Stomach (tissue), 9 donors: ENCODE measurements around the gene RPH3AL. TPM values are rescaled to one million over a fixed set of nuclear protein-coding genes. Genes with fewer than 3 reads are reported as not detected.
"Not testable (repeated sequence)": the region's sequence is repeated elsewhere in the genome, so short reads cannot be mapped to it uniquely, and the experiment has no call there.

Source experiments
- DNase-seq, 2 donors: peaks; one replicate each; pipeline versions ENCODE4 v3.0.0 to v3.0.0-alpha.2; 2013 to 2019
- H3K27ac ChIP-seq, 5 donors: fragments of 200-600 bp in 4 of 5; sonication (generic) in 4 of 5; one replicate each; pipeline ENCODE4 v1.5.1; 2013 to 2019; ENCODE audit warnings: mild to moderate bottlenecking in 1 of 5, moderate library complexity in 1 of 5
- H3K27me3 ChIP-seq, 3 donors: fragments of 200-600 bp; sonication (generic); one replicate each; pipeline ENCODE4 v1.5.1; 2017 to 2019; ENCODE audit warnings: mixed run types in 1 of 3
- H3K36me3 ChIP-seq, 4 donors: fragments of 200-600 bp; sonication (generic); 1 replicate in 3 of 4; 2 replicates in 1 of 4; pipeline ENCODE4 v1.5.1; 2016 to 2019
- H3K4me1 ChIP-seq, 4 donors: fragments of 200-600 bp; sonication (generic); one replicate each; pipeline ENCODE4 v1.5.1; 2016 to 2019
- H3K4me3 ChIP-seq, 4 donors: fragments of 200-600 bp; sonication (generic) in 3 of 4; one replicate each; pipeline ENCODE4 v1.5.1; 2016 to 2019; ENCODE audit warnings: mild to moderate bottlenecking in 1 of 4
- H3K9me3 ChIP-seq, 4 donors: fragments of 200-600 bp; sonication (generic); one replicate each; pipeline ENCODE4 v1.5.1; 2016 to 2019
- EP300 ChIP-seq: sonication (generic); formaldehyde crosslinking; IDR thresholded peaks from one replicate; pipeline ENCODE4 v1.6.1; 2017; ENCODE audit warnings: antibody characterized with exemption
- POLR2A ChIP-seq, 4 donors: fragments of 450-650 bp; IDR thresholded peaks; one replicate each; pipeline ENCODE4 v1.6.1; 2016; ENCODE audit warnings: antibody characterized with exemption in 4 of 4, control low read depth in 2 of 4, mild to moderate bottlenecking in 1 of 4, moderate library complexity in 1 of 4
- POLR2AphosphoS5 ChIP-seq, 3 donors: sonication (generic); formaldehyde crosslinking; IDR thresholded peaks; one replicate each; pipeline ENCODE4 v1.6.1; 2016; ENCODE audit warnings: antibody characterized with exemption in 3 of 3
- WGBS, 5 donors: extraction: QIAGEN DNeasy Blood & Tissue Kit in 3 of 5; methylation state at CpG; one replicate each; pipeline versions ENCODE4 v1.1.5 to v1.1.7; 2013 to 2018; 5-methylcytosine and 5-hydroxymethylcytosine counted together
- intact Hi-C: fragments of 100-400 bp; cut with DNase I; formaldehyde crosslinking; loops from one replicate; pipeline ENCODE4 v1.15.1; 2023; ENCODE audit warnings: low total_unique reads
- polyA plus RNA-seq, 3 donors: library from polyadenylated mRNA; stranded (reverse); fragments of 200-250 nt; gene quantifications; one replicate each; pipeline ENCODE4 v1.2.3, GENCODE V29; 2013
- total RNA-seq, 5 donors: library from RNA; depleted of rRNA; stranded (reverse); fragments of >200 nt; gene quantifications; one replicate each; pipeline versions ENCODE4 v1.1.0 to v1.2.3, GENCODE V29; 2014 to 2016
- TF ChIP-seq, protein P1 (sequence below), 7 experiments: fragments of 450-650 bp in 4 of 7; fragments of 200-600 bp in 3 of 7; sonication (generic) in 3 of 7; IDR thresholded peaks; one replicate each; pipeline ENCODE4 v1.5.1; 2016 to 2019; ENCODE audit warnings: antibody characterized with exemption in 7 of 7, control low read depth in 2 of 7, mild to moderate bottlenecking in 1 of 7
- donor health status: healthy with polysubstance abuse.
- donor health status: Bipolar disorder and iron deficiency.
- donor health status: healthy.

Gene RPH3AL
- total and polyA plus RNA-seq, 8 donors = 4.9 to 38.5 (median 17.4) TPM

DNA sequence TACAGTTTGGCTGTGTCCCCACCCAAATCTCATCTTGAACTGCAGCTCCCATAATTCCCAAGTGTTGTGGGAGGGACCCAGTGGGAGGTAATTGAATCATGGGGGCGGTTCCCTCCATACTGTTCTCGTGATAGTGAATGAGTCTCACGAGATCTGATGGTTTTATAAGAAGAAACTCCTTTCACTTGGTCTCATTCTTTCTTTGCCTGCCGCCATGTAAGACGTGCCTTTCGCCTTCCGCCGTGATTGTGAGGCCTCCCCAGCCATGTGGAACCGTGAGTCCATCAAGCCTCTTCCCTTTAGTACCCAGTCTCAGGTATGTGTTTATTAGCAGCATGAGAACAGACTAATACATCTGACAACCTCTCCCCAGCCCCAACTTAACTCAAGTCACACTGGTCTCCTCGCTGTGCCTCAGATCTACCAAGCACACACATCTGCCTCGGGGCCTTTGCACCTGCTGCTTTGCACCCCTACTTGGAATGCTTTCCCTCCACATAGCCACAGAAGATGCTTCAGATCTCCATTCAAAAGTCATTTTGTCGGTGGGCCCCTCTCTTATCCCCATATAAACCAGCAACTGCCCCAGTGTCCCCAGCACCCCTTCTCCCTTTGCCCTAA is 74.4 kb downstream of the RPH3AL start:
- TF ChIP-seq EP300 (no peak), POLR2A (IDR thresholded peaks at IDR 0.05) (no peak), POLR2AphosphoS5 (IDR thresholded peaks at IDR 0.05) (no peak)
- TF ChIP-seq, protein P1, sequence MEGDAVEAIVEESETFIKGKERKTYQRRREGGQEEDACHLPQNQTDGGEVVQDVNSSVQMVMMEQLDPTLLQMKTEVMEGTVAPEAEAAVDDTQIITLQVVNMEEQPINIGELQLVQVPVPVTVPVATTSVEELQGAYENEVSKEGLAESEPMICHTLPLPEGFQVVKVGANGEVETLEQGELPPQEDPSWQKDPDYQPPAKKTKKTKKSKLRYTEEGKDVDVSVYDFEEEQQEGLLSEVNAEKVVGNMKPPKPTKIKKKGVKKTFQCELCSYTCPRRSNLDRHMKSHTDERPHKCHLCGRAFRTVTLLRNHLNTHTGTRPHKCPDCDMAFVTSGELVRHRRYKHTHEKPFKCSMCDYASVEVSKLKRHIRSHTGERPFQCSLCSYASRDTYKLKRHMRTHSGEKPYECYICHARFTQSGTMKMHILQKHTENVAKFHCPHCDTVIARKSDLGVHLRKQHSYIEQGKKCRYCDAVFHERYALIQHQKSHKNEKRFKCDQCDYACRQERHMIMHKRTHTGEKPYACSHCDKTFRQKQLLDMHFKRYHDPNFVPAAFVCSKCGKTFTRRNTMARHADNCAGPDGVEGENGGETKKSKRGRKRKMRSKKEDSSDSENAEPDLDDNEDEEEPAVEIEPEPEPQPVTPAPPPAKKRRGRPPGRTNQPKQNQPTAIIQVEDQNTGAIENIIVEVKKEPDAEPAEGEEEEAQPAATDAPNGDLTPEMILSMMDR (IDR thresholded peaks at IDR 0.05) = no peak
- Histone ChIP-seq H3K9me3 (no peaks in the 10 kb centered on the region), H3K36me3 (peaks cover 0 to 49% (median 23%) of the 10 kb centered on the region in 4 donors), H3K27me3 (no peaks in the 10 kb centered on the region), H3K4me3 (no peak overlapping the region), H3K4me1 (no peaks in the 10 kb centered on the region), H3K27ac (no peak overlapping the region)
- peak in 1 of 2 donors; percentile 16 for DNase-seq
- intact Hi-C loops = no loop called here
- WGBS, 5 donors = 89 to 91% (median 91%) methylated on average over 12 of the region's 12 CpGs

DNA sequence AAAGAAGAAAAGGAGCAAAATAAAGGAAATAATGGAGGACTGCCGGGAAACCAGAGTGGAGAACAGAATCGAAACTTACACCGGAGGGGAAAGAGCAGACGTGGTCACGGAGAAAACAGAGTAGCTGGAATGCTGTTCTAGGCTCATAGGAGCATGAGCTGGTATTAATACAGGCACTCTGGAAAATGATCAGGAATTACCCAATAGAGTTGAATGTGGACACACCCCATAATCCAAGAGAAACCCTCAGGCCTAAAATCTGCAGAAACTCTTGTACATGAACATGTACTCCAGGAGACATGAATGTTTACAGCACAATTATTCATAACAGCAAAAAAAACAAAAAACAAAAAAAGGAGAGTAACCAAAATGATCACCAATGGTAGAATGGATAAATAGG is 77.7 kb downstream of the RPH3AL start:
- no peak for DNase-seq
- Histone ChIP-seq H3K27ac (no peak overlapping the region), H3K36me3 (peaks cover 0 to 25% (median 17%) of the 10 kb centered on the region in 4 donors), H3K4me3 (no peak overlapping the region), H3K4me1 (no peaks in the 10 kb centered on the region), H3K27me3 (no peaks in the 10 kb centered on the region), H3K9me3 (no peaks in the 10 kb centered on the region)
- TF ChIP-seq EP300 (no peak), POLR2AphosphoS5 (IDR thresholded peaks at IDR 0.05) (no peak)
- TF ChIP-seq, protein P1 (IDR thresholded peaks at IDR 0.05) = no peak
- intact Hi-C loops = no loop called here
- WGBS, 5 donors = 95 to 98% (median 96%) methylated on average over 5 of the region's 5 CpGs

DNA sequence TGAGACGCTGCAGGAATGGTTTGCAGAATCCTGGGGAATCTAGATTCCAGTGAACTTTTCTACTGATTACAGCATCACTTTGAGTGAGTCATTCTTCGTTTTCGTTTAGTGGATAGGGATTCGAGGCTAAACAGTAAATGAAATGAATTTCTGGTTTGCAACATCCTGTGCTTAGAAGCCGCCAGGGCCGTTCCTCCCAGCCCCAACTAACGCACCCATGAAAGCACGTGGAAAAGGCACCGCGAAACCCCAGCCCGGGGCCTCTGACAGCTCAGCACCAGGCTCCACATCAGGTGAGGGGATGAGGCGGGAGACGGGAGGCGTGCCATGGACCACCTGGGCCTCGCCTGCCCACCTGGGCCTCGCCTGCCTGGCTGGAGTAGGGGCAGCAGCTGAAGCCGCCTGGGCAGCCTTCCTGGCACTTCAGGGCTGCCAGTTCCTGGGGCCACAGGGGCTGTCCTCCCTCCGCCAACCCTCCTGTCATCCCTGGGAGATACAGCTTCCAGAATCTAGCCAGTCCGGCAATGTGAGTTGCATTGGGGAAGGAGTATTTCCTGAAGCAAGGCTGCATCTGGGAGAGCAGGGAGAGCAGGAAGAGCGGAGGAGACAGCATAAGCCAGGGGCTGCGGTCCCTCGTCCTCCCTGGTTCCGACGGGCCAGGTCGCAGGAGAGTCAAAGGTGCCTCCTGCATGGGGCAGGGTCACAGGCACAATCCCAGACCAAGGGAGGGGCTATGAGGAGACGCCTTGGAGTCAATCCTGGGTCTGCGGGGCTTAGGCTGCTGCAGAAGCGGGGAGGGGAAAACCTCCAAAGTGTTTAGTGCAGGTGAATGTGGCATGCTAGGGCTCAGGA is 78.4 kb downstream of the RPH3AL start:
- DNase-seq = peak in 1 of 2 donors; percentile 16
- no peak overlapping the region for H3K27ac ChIP-seq
- H3K4me1 ChIP-seq = no peaks in the 10 kb centered on the region
- peaks cover 0 to 26% (median 19%) of the 10 kb centered on the region in 4 donors for H3K36me3 ChIP-seq
- intact Hi-C loops = no loop called here
- no peak for TF ChIP-seq POLR2A (IDR thresholded peaks at IDR 0.05)
- no peak overlapping the region for H3K4me3 ChIP-seq
- no peaks in the 10 kb centered on the region for H3K9me3 ChIP-seq
- no peaks in the 10 kb centered on the region for H3K27me3 ChIP-seq
- WGBS, 5 donors = 82 to 88% (median 88%) methylated on average over 28 of the region's 28 CpGs

DNA sequence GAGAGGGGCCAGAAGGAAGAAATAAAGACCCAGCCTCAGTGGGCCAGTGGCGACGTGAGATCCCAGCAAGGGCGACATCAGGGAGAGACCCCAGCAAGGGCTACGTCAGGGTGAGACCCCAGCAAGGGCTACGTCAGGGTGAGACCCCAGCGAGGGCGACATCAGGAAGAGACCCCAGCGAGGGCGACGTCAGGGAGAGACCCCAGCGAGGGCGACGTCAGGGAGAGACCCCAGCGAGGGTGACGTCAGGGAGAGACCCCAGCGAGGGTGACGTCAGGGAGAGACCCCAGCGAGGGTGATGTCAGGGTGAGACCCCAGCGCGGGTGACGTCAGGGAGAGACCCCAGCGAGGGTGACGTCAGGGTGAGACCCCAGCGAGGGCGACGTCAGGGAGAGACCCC is 79.8 kb downstream of the RPH3AL start:
- peaks cover 0 to 16% (median 10%) of the 10 kb centered on the region in 4 donors for H3K36me3 ChIP-seq
- H3K27me3 ChIP-seq, H3K4me3 ChIP-seq, H3K9me3 ChIP-seq, DNase-seq, H3K4me1 ChIP-seq, H3K27ac ChIP-seq, intact Hi-C loops: not testable (repeated sequence)
- 73 to 88% (median 81%) methylated on average over 14 to 23 of the region's 26 CpGs for WGBS, 5 donors

DNA sequence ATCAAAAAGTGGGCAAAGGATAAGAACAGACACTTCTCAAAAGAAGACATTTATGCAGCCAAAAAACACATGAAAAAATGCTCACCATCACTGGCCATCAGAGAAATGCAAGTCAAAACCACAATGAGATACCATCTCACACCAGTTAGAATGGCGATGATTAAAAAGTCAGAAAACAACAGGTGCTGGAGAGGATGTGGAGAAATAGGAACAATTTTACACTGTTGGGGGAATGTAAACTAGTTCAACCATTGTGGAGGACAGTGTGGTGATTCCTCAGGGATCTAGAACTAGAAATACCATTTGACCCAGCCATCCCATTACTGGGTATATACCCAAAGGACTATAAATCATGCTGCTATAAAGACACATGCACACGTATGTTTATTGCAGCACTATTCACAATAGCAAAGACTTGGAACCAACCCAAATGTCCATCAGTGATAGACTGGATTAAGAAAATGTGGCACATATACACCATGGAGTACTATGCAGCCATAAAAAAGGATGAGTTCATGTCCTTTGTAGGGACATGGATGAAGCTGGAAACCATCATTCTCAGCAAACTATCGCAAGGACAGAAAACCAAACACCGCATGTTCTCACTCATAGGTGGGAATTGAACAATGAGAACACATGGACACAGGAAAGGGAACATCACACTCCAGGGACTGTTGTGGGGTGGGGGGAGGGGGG is 80.5 kb downstream of the RPH3AL start:
- H3K27ac ChIP-seq, H3K4me3 ChIP-seq, H3K9me3 ChIP-seq, H3K27me3 ChIP-seq, H3K4me1 ChIP-seq, intact Hi-C loops, DNase-seq: not testable (repeated sequence)
- peaks cover 0 to 16% (median 10%) of the 10 kb centered on the region in 4 donors for H3K36me3 ChIP-seq
- 93 to 100% (median 95%) methylated on average over 1 to 4 of the region's 4 CpGs for WGBS, 5 donors
